GM19238 (cell line): ENCODE measurements around the gene ENO1.
"Not testable (repeated sequence)": the region's sequence is repeated elsewhere in the genome, so short reads cannot be mapped to it uniquely, and the experiment has no call there.

Source experiments
- DNase-seq: peaks from one replicate; pipeline ENCODE4 v3.0.0; 2011; ENCODE audit warnings: low spot score; ENCODE audit not compliant: insufficient read length

The ENO1 gene

DNA sequence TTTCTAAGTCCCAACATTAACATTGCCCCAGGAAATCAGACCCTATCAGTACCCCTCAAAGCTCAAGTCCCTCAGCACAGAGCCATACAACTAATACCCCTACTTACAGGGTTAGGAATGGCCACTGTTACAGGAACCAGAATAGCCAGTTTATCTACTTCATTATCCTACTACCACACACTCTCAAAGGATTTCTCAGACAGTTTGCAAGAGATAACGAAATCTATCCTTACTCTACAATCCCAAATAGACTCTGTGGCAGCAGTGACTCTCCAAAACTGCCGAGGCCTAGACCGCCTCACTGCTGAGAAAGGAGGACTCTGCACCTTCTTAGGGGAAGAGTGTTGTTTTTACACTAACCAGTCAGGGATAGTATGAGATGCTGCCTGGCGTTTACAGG, 19.0 kb upstream of the ENO1 start:
- not testable (repeated sequence) for DNase-seq

DNA sequence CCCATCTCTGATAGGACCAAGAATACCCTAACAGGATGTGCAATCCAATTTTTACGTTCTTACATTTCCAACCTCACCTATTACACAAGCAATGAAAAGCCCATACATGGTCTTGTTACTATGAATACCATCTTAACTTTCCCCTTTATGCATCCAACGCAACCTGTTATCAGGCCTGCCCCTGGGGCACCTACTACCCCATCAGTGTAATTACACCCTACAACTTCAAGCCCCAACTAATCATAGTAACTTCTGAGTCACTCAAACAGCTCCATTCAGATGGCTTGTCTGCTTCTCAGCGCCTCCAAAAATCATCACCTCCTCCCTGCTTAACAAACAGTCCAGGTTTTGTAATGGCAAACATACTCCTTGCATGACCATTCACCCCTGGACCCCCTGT, 18.3 kb upstream of the ENO1 start:
- DNase-seq = not testable (repeated sequence)

DNA sequence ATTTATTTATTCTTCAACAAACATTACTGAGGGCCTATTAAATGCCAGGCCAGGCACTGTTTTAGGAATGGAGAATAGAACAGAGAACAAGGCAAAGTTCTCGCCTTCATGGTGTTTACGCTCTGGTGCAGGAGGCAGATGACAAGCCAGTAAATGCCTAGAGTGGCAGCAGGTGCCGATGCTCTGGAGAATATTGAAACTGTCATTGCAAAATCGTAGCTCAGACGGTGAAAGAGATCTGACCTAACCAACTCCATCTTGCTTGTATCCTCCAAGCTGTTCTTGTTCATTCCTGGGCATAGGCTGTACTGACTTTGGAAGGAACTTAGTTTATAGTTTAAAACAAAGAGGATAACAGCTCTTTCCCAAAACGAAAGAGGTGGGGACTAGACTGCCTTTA, 13.5 kb upstream of the ENO1 start:
- DNase-seq = no peak

DNA sequence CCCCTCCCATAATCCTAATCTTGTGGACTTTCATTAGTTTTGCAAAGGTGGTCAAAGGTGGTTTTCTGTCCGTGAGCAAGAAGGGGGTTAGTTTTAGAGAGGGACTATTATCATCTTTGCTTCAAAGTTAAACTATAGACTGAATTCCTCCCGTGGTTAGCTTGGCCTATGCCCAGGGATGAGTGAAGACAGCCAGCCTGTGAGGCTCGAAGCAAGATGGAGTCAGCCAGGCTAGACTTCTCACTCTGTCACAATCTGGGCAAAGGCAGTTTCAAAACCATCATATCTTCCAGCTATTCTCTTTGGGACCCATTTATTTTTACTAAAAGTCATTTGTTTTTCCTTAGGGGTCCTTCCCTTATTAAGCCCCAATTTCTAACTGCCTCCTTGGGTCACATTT, 12.9 kb upstream of the ENO1 start:
- no peak for DNase-seq

- DNase-seq = no peak
Observed at GRCh38 chr1:8889925-8890785, 11.7 kb upstream of the ENO1 start.

GRCh38 chr1:8889103-8889846, 10.8 kb upstream of the ENO1 start:
- DNase-seq = no peak

- no peak for DNase-seq
Observed at GRCh38 chr1:8886589-8886988, 8.1 kb upstream of the ENO1 start.

DNA sequence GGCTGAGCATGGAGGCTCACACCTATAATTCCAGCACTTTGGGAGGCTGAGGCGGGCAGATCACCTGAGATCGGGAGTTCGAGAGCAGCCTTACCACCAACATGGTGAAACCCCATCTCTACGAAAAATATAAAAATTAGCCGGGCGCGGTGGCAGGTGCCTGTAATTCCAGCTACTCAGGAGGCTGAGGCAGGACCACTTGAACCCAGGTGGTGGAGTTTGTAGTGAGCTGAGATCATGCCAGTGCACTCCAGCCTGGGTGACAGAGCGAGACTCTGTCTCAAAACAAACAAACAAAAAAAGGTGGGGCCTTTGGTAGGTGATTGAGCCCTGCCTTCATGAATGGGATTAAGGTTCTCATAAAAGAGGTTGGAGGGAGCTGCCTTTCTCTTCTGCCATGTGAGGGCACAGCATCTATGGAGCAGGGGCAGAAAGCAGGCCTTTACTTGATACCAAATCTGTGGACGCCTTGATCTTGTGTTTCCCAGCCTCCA, 7.6 kb upstream of the ENO1 start:
- not testable (repeated sequence) for DNase-seq

- DNase-seq = not testable (repeated sequence)
Observed at GRCh38 chr1:8884105-8884504, 5.6 kb upstream of the ENO1 start.

DNA sequence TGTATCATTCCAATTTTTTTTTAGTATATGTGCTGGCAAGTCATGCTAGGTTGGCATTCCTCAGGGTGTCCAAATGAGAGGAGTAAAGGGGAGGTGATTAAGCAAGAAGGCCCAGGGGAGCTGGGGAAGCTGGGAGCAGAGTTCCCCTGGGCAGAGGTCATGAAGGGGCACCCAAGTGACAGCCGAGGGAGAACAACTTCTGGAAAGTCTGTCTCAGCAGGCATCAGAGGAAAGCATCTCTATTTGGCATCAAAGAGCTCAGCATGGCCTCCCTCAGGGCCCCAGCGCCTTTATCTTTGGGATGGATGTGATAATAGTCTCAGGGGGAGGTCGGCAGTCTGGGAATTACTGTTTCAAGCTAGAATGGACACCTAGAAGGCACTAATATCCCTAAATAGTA, 5.0 kb upstream of the ENO1 start:
- DNase-seq = no peak

DNA sequence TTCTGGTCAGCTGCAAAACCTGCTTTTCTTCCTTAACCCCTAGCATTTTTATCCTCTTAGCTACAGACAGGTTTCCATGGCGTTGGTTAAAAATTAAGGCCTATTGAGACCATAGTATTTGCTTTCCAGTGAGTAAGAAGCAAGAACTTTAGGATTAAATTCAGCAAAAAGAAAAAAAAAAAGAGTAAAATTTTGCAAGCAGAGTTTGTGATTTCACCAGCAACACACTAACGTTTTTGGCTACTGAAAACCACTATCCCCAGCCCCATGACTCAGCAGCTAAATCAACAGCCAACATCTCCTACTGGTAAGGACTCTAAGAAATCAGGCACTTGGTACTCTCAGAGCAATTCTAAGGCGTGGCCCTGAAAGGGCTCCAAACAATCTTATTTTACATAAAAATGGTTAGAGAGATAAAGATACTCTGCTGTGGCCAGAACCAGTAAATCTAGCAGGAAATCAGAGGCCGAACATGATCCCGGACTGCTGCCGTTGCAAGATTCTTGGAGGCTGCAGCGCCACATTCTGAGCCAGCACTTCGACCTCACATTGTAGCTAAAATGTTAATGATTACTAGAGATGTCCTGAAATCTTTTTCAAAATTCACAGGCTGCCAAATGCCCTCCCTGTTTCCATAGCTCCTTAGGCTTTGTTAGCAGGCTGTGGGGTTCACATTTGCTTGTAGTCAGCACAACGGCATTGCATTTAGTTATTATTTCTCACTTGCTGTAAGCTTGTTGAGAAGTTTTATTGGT, 1.6 kb upstream of the ENO1 start:
- DNase-seq = peak; percentile 23

DNA sequence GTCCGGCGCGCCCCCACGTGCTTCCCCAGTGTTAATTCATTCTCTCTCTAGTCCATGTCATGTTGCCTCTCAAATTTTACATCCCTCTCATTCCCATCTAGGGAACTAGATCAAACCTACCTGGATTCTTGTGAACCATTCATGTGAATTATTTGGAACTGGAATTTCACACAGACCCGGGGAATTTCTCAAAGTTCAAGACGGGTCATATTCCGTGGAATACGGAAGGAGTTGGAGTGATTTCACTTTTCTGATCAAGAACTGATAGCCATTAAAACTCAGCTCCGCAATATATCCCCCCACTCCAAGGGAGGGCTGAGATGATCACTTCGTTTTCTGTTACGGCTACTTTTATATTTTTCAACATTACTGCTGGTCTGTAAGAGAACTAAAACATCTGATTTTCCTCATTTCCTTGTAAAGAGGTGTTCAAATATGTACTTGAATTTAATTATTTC, 1.0 kb upstream of the ENO1 start:
- DNase-seq = no peak

GRCh38 chr1:8878698-8879463, 395 bp upstream of the ENO1 start:
- DNase-seq = peak; percentile 91

DNA sequence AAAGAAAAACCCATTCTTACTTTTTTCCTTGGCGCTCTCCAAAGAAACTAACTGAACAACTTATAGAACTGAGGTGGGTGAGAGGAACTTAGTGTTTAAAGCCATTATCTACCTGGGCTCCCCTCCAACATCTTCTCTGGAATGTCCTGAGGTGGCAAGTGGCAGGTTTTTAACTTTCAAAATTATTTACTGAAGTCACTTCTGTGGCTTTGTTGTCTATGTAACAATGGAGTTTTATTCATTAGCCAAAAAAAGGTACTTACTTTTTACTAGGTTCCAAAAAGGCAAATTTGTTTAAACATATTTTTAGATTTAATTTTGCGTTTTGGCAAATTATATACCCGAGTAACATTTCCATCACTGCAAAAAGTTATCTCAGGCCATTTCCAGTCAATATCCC, 2.4 kb downstream of the ENO1 start:
- no peak for DNase-seq

- DNase-seq = no peak
Observed at GRCh38 chr1:8875216-8875861, 3.1 kb downstream of the ENO1 start.

DNA sequence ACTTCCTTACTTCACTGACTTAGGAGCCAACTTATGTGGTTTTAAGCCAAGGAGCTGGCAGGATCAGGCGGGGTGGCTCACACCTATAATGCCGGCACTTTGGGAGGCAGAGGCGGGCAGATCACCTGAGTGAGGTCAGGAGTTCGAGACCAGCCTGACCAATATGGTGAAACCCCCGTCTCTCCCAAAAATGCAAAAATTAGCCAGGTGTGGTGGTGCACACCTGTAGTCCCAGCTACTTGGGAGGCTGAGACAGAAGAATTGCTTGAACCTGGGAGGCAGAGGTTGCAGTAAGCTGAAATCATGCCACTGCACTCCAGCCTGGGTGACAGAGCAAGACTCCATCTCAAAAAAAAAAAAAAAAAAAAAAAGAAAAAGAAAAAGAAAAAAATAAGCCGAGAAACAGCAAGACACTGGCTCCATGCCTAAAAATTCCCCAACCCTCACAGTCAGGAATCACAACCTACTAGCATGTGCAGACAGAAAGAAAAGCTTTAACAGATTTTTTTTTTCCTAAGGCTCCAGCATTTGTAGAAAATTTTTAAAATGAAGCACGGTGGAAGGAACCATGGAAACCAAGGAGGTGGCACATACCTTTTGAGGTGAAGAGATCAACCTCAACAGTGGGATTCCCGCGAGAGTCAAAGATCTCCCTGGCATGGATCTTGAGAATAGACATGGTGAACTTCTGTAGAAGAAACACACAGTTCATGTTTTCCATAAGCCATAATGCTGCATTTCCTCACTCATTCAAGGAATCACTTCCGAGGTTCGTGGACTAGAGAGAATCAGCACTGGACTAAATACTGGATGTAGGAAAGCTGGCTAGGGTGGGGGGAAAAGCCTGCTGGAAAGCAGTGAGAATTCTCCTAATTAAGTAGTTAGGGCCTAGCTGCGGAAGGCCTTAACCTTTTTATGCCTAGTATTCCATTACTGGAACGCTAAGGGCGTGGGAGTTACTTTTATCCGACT, 4.0 kb downstream of the ENO1 start:
- no peak for DNase-seq

- no peak for DNase-seq
Observed at GRCh38 chr1:8873506-8874229, 4.8 kb downstream of the ENO1 start.

GRCh38 chr1:8873001-8873400, 5.5 kb downstream of the ENO1 start:
- no peak for DNase-seq

GRCh38 chr1:8871965-8872399, 6.5 kb downstream of the ENO1 start:
- no peak for DNase-seq
